HEK293T (cell line): ENCODE results near the gene LRRC14B.

Experiments
- ELF4 ChIP-seq: fragments of 450-650 bp; IDR thresholded peaks from 2 replicates; pipeline ENCODE4 v1.6.1; 2017; ENCODE audit warnings: antibody characterized with exemption
- FOXA1 ChIP-seq: fragments of 450-650 bp; IDR thresholded peaks from 2 replicates; pipeline ENCODE4 v1.6.1; 2016; ENCODE audit warnings: mild to moderate bottlenecking
- FOXM1 ChIP-seq: fragments of 450-650 bp; IDR thresholded peaks from 2 replicates; pipeline ENCODE4 v1.6.1; 2017; ENCODE audit warnings: mild to moderate bottlenecking, borderline replicate concordance
- LEF1 ChIP-seq: fragments of 450-650 bp; IDR thresholded peaks from 2 replicates; pipeline ENCODE4 v1.6.1; 2017; ENCODE audit warnings: mild to moderate bottlenecking, borderline replicate concordance
- NFRKB ChIP-seq: fragments of 450-650 bp; IDR thresholded peaks from 2 replicates; pipeline ENCODE4 v1.6.1; 2016; ENCODE audit warnings: mild to moderate bottlenecking, moderate library complexity
- SP1 ChIP-seq: fragments of 450-650 bp; IDR thresholded peaks from 2 replicates; pipeline ENCODE4 v1.6.1; 2017
- SUZ12 ChIP-seq: fragments of 450-650 bp; IDR thresholded peaks from 2 replicates; pipeline ENCODE4 v1.6.1; 2016; ENCODE audit warnings: mild to moderate bottlenecking
- TARDBP ChIP-seq: fragments of 450-650 bp; IDR thresholded peaks from 2 replicates; pipeline ENCODE4 v1.6.1; 2016

GRCh38 chr5:231661-232060 is 40.4 kb downstream of the LRRC14B start:
- TF ChIP-seq NFRKB (no peak), LEF1 (no peak), FOXM1 (no peak), SUZ12 (no peak), TARDBP (no peak), ELF4 (no peak), SP1 (no peak), FOXA1 (no peak)
